Lower lobe of right lung (tissue), 2 donors: ENCODE results near the gene SPACA6. TPM values are rescaled to one million over a fixed set of nuclear protein-coding genes. Genes with fewer than 3 reads are reported as not detected.

Experiments
- ATAC-seq, 2 donors: fragments of 200-7000 bp; cut with Tn5 transposase; one replicate each; pipeline ENCODE4 v1.9.1; 2020 to 2022; ENCODE audit warnings: mild to moderate bottlenecking in 2 of 2, moderate library complexity in 2 of 2
- DNase-seq: peaks from one replicate; pipeline ENCODE4 v3.0.0-alpha.2; 2020
- H3K27ac ChIP-seq: fragments of 200-600 bp; one replicate; pipeline ENCODE4 v1.8.0; 2022
- H3K27me3 ChIP-seq: fragments of 200-600 bp; one replicate; pipeline ENCODE4 v1.8.0; 2022; ENCODE audit warnings: low read depth
- H3K36me3 ChIP-seq: fragments of 200-600 bp; one replicate; pipeline ENCODE4 v1.8.0; 2022; ENCODE audit warnings: mild to moderate bottlenecking
- H3K4me1 ChIP-seq: fragments of 200-600 bp; one replicate; pipeline ENCODE4 v1.8.0; 2022
- H3K4me3 ChIP-seq: fragments of 200-600 bp; one replicate; pipeline ENCODE4 v1.8.0; 2022; ENCODE audit warnings: mild to moderate bottlenecking
- H3K9me3 ChIP-seq: fragments of 200-600 bp; one replicate; pipeline ENCODE4 v1.8.0; 2022
- intact Hi-C: fragments of 100-400 bp; cut with DNase I; formaldehyde crosslinking; loops from one replicate; pipeline ENCODE4 v1.11.0; 2022
- total RNA-seq: library from RNA; stranded (reverse); fragmentation: NEBNext Ultra II Directional; extraction: Animal tissue kit (Norgen Biotek cat#: 25700); gene quantifications from one replicate; pipeline ENCODE4 v1.2.1, GENCODE V29; 2021
- TF ChIP-seq, protein P1 (sequence below): fragments of 200-600 bp; IDR thresholded peaks from one replicate; pipeline ENCODE4 v1.8.0; 2022; ENCODE audit warnings: antibody characterized with exemption, mild to moderate bottlenecking
- donor health status: DM: no; HTN: yes; CAD: no; lungs with severe emphysema.

Gene SPACA6
- total RNA-seq, 1 donor from 2014 or later = 19.8 TPM

DNA sequence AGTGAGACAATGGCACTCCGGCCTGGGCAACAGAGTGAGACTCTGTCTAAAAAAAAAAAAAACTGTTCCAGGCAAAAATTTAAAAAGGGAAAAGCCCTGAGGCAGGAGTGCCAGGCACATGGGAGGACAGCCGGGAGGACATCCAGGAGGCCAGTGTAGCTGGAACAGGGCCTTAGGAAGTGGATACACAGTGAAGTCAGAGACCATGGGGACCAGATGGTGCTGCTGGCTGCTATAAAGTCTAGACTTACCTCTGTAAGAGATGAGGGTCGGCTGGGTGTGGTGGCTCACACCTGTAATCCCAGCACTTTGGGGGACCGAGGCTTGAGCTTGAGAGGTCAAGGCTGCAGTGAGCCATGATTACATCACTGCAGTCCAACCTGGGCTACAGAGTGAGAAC, 15.7 kb downstream of the SPACA6 start:
- H3K4me3 ChIP-seq = no peak overlapping the region
- H3K27me3 ChIP-seq = no peaks in the 10 kb centered on the region
- TF ChIP-seq, protein P1, sequence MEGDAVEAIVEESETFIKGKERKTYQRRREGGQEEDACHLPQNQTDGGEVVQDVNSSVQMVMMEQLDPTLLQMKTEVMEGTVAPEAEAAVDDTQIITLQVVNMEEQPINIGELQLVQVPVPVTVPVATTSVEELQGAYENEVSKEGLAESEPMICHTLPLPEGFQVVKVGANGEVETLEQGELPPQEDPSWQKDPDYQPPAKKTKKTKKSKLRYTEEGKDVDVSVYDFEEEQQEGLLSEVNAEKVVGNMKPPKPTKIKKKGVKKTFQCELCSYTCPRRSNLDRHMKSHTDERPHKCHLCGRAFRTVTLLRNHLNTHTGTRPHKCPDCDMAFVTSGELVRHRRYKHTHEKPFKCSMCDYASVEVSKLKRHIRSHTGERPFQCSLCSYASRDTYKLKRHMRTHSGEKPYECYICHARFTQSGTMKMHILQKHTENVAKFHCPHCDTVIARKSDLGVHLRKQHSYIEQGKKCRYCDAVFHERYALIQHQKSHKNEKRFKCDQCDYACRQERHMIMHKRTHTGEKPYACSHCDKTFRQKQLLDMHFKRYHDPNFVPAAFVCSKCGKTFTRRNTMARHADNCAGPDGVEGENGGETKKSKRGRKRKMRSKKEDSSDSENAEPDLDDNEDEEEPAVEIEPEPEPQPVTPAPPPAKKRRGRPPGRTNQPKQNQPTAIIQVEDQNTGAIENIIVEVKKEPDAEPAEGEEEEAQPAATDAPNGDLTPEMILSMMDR = no peak
- ATAC-seq (no peak), DNase-seq (no peak)
- H3K9me3 ChIP-seq = no peaks in the 10 kb centered on the region
- intact Hi-C loops = no loop called here
- peaks cover 8% of the 10 kb centered on the region for H3K4me1 ChIP-seq
- no peak overlapping the region for H3K27ac ChIP-seq
- peaks cover 25% of the 10 kb centered on the region for H3K36me3 ChIP-seq

DNA sequence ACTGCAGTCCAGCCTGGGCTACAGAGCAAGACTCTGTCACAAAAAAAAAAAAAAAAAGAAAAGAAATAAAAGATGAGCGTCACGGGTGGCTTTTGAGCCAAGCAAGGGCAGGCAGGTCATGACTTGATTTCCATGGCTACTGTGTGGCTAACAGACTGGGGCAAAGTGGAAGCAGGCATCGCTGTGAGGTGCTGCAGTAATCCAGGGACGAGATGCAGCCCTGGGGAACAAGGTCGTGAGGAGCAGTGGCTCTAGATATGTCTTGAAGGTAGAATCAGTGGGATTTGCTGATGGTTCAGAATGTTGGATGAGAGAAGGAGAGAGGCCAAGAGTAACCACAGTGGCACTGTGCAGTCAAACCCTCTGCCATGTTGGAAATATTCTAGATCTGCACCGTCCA, 16.4 kb downstream of the SPACA6 start:
- Histone ChIP-seq H3K9me3 (no peaks in the 10 kb centered on the region), H3K4me1 (peaks cover 8% of the 10 kb centered on the region), H3K27me3 (no peaks in the 10 kb centered on the region), H3K4me3 (no peak overlapping the region), H3K36me3 (peaks cover 25% of the 10 kb centered on the region), H3K27ac (no peak overlapping the region)
- intact Hi-C loops = no loop called here
- DNase-seq = no peak
- TF ChIP-seq, protein P1 = no peak
- no peak for ATAC-seq

DNA sequence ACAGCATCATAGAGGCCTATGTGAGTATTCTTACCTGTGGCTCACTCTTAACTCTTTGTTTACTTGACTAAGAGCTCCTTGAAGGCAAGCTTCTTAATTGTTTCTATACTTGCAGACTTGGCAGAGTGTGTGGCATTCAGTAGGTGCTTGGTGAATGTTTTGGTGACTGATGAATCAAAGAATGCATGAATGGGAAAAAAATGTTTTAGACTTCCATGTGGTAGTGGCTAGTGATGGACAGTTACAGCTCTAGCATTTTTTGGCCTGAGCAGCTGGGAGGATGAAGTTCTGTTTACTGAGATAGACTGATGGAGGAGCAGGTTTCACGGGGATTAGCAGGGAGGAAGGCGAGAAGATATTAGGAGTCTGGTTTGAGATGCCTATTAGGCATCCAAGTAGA, 17.0 kb downstream of the SPACA6 start:
- Histone ChIP-seq H3K36me3 (peaks cover 22% of the 10 kb centered on the region), H3K4me3 (no peak overlapping the region)

DNA sequence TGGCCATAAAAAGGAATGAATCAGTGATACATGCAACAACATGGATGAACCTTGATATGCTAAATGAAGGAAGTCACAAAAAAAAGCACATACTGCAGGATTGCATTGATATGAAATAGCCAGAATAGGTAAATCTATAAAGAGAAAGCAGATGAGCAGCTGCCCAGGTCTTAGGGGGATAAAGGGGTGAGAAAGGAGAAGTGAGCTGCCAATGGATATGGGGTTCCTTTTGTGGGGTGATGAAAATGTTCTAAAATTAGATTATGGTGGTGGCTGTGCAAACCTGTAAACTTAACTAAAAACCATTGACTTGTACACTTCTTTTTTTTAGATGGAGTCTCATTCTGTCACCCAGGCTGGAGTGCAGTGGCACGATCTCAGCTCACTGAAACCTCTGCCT, 18.6 kb downstream of the SPACA6 start:
- intact Hi-C loops = no loop called here
- no peaks in the 10 kb centered on the region for H3K4me1 ChIP-seq
- H3K27ac ChIP-seq = no peak overlapping the region
- peaks cover 7% of the 10 kb centered on the region for H3K36me3 ChIP-seq
- H3K4me3 ChIP-seq = no peak overlapping the region
- TF ChIP-seq, protein P1 = no peak
- no peak for DNase-seq
- ATAC-seq = no peak
- no peaks in the 10 kb centered on the region for H3K9me3 ChIP-seq
- H3K27me3 ChIP-seq = no peaks in the 10 kb centered on the region

More for the DNA sequence above, 17.0 kb downstream of the SPACA6 start:
- Histone ChIP-seq H3K4me1 (peaks cover 2% of the 10 kb centered on the region), H3K27me3 (no peaks in the 10 kb centered on the region), H3K9me3 (no peaks in the 10 kb centered on the region), H3K27ac (no peak overlapping the region)
- ATAC-seq (no peak), DNase-seq (no peak)
- intact Hi-C loops = no loop called here
- TF ChIP-seq, protein P1 = no peak

DNA sequence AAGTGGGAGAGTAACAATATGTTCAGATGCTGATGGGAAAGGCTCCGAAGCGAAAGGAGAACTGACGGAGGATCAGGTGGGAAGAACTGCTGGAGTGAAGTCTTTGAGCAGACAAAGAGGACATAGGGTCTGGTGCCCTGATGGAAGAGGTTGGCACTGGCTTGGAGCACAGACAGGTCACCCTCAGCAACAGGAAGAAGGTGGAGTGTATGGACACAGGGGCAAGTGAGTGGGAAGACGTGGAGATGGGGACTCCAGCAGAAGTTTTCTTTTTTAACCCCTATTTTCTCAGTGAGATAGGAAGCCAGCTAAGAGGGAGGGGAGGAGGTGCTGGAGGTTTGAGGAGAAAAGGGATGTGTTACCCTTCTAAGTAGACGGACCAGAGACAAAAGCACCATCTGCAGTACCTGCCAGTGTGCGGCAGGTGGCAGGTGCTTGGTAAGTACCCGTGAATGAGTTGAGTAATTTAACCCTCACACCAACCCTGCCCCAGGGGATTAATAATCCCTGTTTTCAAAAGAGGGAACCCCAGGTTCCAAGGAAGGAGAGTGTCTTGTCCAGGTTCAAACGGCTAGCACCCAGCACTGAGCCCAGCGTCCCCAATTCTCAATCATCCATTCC, 19.4 kb downstream of the SPACA6 start:
- intact Hi-C loops = no loop called here
- no peaks in the 10 kb centered on the region for H3K9me3 ChIP-seq
- ATAC-seq (peak in 1 of 2 donors; percentile 31), DNase-seq (no peak)
- no peaks in the 10 kb centered on the region for H3K4me1 ChIP-seq
- H3K27me3 ChIP-seq = peaks cover 4% of the 10 kb centered on the region
- no peak overlapping the region for H3K4me3 ChIP-seq
- no peaks in the 10 kb centered on the region for H3K36me3 ChIP-seq
- no peak overlapping the region for H3K27ac ChIP-seq
- TF ChIP-seq, protein P1 = peak; percentile 25
